ENCODE data around the gene KCTD16. TPM values are rescaled to one million over a fixed set of nuclear protein-coding genes. Genes with fewer than 3 reads are reported as not detected.

Gene KCTD16
- total RNA-seq, 2 donors from 2014 or later = 0.29 to 0.44 TPM

DNA sequence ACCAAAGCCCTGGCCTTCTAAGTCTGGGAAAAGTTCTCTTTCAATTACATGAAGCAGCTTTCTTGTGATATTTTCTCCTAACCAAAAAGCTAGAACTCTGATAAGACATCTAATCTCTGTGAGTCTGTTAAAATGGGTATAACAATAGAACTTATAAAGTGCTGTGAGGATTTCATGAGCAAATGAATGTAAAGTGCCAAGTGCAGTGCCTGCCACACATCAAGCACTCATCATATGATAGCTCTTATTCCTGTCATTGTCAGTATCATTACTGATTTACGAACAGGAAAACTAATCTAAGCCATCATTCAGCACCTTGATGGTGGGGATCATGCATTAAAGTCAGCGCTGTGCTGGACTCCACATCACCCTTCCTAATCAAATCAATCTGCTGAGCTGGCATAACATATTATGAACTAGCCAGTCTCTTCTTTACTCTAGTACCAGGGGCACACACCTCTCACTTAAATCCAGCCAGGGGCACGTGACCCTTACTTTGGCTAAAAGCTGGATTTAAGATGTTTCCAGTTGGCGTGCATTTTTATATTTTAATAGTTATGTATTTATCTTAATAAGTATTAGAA lies 37.5 kb upstream of the KCTD16 start:
- no peak for TF ChIP-seq CTCF (conservative IDR thresholded peaks at IDR 0.05)
- H3K4me1 Mint-ChIP-seq = no peaks in the 10 kb centered on the region
- DNase-seq = no peak
- H3K9me3 Mint-ChIP-seq = peaks cover 4% of the 10 kb centered on the region
- Histone ChIP-seq H3K27me3 (ENCODE audit: control insufficient read depth, insufficient read depth, low read length, poor library complexity, severe bottlenecking) (no peaks in the 10 kb centered on the region), H3K9me3 (ENCODE audit: control insufficient read depth, low read length) (peaks cover 8% of the 10 kb centered on the region), H3K4me1 (ENCODE audit: control insufficient read depth, insufficient read depth, low read length) (no peaks in the 10 kb centered on the region), H3K27ac (ENCODE audit: low read depth, low read length) (no peak overlapping the region), H3K9ac (ENCODE audit: extremely low read depth, low read length, poor library complexity, severe bottlenecking) (no peak overlapping the region), H3K4me3 (ENCODE audit: low read length) (no peak overlapping the region), H3K36me3 (ENCODE audit: control insufficient read depth, insufficient read depth, low read length) (no peaks in the 10 kb centered on the region)
- WGBS, 2 experiments (ENCODE audit: insufficient coverage in 1 of 2, insufficient read length in 1 of 2) = 92 to 100% methylated on average over 2 to 3 of the region's 4 CpGs
- no peak overlapping the region for H3K4me3 Mint-ChIP-seq
- H3K36me3 Mint-ChIP-seq (ENCODE audit: low read depth) = no peaks in the 10 kb centered on the region
- H3K27ac Mint-ChIP-seq = no peak overlapping the region
- H3K27me3 Mint-ChIP-seq (ENCODE audit: insufficient read depth) = no peaks in the 10 kb centered on the region

DNA sequence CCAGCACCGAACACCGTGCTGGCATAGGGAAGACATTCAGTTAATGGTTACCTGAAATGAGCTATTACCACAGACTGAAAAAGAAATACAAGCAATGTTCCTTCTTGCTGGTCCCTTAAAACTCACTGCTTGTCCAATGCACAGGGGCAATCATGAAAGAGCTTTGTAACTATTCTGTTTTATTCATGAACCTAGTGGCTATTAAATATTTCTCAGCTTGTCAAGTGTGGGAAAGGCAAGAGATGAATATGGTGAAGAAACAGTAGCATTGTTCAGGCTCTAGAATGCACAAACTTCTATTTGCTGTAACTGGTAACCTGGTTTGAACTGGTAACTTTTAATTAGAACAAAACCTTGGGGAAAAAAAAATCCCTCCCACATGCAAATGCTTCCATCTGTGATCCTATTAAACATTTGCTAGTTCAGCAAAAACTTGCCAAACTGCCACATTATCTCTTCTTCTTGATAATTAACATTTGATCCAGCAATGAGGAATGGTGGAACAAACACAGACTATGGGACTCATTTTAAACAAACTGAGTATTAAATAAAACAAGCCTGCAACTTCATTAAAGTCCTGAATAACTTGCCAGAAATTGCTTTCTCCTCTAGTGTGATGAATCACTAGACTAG lies 36.4 kb upstream of the KCTD16 start:
- WGBS, 2 experiments (ENCODE audit: insufficient coverage in 1 of 2, insufficient read length in 1 of 2) = 89 to 100% methylated on average over 2 of the region's 2 CpGs
- H3K4me3 ChIP-seq (ENCODE audit: low read length) = no peak overlapping the region
- no peaks in the 10 kb centered on the region for H3K4me1 ChIP-seq (ENCODE audit: control insufficient read depth, insufficient read depth, low read length)
- peaks cover 8% of the 10 kb centered on the region for H3K9me3 ChIP-seq (ENCODE audit: control insufficient read depth, low read length)
- no peak overlapping the region for H3K4me3 Mint-ChIP-seq
- H3K4me1 Mint-ChIP-seq = no peaks in the 10 kb centered on the region
- no peaks in the 10 kb centered on the region for H3K36me3 ChIP-seq (ENCODE audit: control insufficient read depth, insufficient read depth, low read length)
- H3K9me3 Mint-ChIP-seq = peaks cover 4% of the 10 kb centered on the region
- H3K36me3 Mint-ChIP-seq (ENCODE audit: low read depth) = no peaks in the 10 kb centered on the region
- no peak for TF ChIP-seq CTCF (conservative IDR thresholded peaks at IDR 0.05)
- no peaks in the 10 kb centered on the region for H3K27me3 Mint-ChIP-seq (ENCODE audit: insufficient read depth)
- H3K27ac ChIP-seq (ENCODE audit: low read depth, low read length) = no peak overlapping the region
- H3K27me3 ChIP-seq (ENCODE audit: control insufficient read depth, insufficient read depth, low read length, poor library complexity, severe bottlenecking) = no peaks in the 10 kb centered on the region
- no peak overlapping the region for H3K9ac ChIP-seq (ENCODE audit: extremely low read depth, low read length, poor library complexity, severe bottlenecking)
- no peak for DNase-seq
- H3K27ac Mint-ChIP-seq = no peak overlapping the region

- no peak overlapping the region for H3K27ac Mint-ChIP-seq
- TF ChIP-seq CTCF (conservative IDR thresholded peaks at IDR 0.05) = no peak
- Histone ChIP-seq H3K4me3 (ENCODE audit: low read length) (no peak overlapping the region), H3K27me3 (ENCODE audit: control insufficient read depth, insufficient read depth, low read length, poor library complexity, severe bottlenecking) (no peaks in the 10 kb centered on the region), H3K4me1 (ENCODE audit: control insufficient read depth, insufficient read depth, low read length) (no peaks in the 10 kb centered on the region), H3K9ac (ENCODE audit: extremely low read depth, low read length, poor library complexity, severe bottlenecking) (no peak overlapping the region), H3K36me3 (ENCODE audit: control insufficient read depth, insufficient read depth, low read length) (no peaks in the 10 kb centered on the region), H3K27ac (ENCODE audit: low read depth, low read length) (no peak overlapping the region), H3K9me3 (ENCODE audit: control insufficient read depth, low read length) (peaks cover 8% of the 10 kb centered on the region)
- DNase-seq = no peak
- no peak overlapping the region for H3K4me3 Mint-ChIP-seq
- H3K36me3 Mint-ChIP-seq (ENCODE audit: low read depth) = no peaks in the 10 kb centered on the region
- 91 to 100% methylated on average over 2 to 3 of the region's 3 CpGs for WGBS, 2 experiments (ENCODE audit: insufficient coverage in 1 of 2, insufficient read length in 1 of 2)
- no peaks in the 10 kb centered on the region for H3K4me1 Mint-ChIP-seq
- no peaks in the 10 kb centered on the region for H3K27me3 Mint-ChIP-seq (ENCODE audit: insufficient read depth)
- peaks cover 4% of the 10 kb centered on the region for H3K9me3 Mint-ChIP-seq
These were observed 35.4 kb upstream of the KCTD16 start for GRCh38 chr5:144135113-144135762.

All from endodermal cell (in vitro differentiated cells).